ENCODE data around the gene TRAF7.

The TRAF7 gene

GRCh38 chr16:2205104-2205966, 49.8 kb downstream of the TRAF7 start, which contains the start of gene MLST8:
Gene MLST8 (plus strand): TSS chr16:2205454. CDS start chr16:2206086, 632 bp downstream.
- TF ChIP-seq, protein P1, sequence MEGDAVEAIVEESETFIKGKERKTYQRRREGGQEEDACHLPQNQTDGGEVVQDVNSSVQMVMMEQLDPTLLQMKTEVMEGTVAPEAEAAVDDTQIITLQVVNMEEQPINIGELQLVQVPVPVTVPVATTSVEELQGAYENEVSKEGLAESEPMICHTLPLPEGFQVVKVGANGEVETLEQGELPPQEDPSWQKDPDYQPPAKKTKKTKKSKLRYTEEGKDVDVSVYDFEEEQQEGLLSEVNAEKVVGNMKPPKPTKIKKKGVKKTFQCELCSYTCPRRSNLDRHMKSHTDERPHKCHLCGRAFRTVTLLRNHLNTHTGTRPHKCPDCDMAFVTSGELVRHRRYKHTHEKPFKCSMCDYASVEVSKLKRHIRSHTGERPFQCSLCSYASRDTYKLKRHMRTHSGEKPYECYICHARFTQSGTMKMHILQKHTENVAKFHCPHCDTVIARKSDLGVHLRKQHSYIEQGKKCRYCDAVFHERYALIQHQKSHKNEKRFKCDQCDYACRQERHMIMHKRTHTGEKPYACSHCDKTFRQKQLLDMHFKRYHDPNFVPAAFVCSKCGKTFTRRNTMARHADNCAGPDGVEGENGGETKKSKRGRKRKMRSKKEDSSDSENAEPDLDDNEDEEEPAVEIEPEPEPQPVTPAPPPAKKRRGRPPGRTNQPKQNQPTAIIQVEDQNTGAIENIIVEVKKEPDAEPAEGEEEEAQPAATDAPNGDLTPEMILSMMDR (IDR thresholded peaks at IDR 0.05; ENCODE audit: insufficient read depth, low read length, poor library complexity, severe bottlenecking), result peak; percentile 13

DNA sequence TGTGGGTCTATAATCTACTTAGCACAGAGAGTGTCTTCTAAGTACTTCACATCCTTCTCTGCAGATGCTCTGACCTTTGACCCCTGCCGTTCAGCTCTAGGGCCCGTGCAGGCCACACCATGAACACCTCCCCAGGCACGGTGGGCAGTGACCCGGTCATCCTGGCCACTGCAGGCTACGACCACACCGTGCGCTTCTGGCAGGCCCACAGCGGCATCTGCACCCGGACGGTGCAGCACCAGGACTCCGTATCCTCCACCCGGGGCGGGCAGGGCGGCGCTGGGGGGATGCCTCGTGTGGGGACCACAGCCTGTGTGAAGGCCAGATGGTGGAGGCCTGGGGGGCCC, 50.4 kb downstream of the TRAF7 start:
- Histone ChIP-seq H3K36me3 (ENCODE audit: control insufficient read depth, insufficient read depth, low read length) (peaks cover 16% of the 10 kb centered on the region), H3K4me3 (replicated peaks; ENCODE audit: low read depth, low read length) (peak overlapping the region; percentile 88), H3K27me3 (replicated peaks; ENCODE audit: control insufficient read depth, insufficient read depth, low read length) (no peaks in the 10 kb centered on the region)
- TF ChIP-seq, protein P1 (IDR thresholded peaks at IDR 0.05; ENCODE audit: insufficient read depth, low read length, poor library complexity, severe bottlenecking), result no peak
- DNase-seq (ENCODE audit: extremely low read depth, insufficient read length), result no peak

More at GRCh38 chr16:2205104-2205966, 49.8 kb downstream of the TRAF7 start, which contains the start of gene MLST8:
- Histone ChIP-seq H3K4me3 (replicated peaks; ENCODE audit: low read depth, low read length) (peak within 1 kb of the TSS; percentile 88), H3K27me3 (replicated peaks; ENCODE audit: control insufficient read depth, insufficient read depth, low read length) (no peaks in the 10 kb centered on the region), H3K36me3 (ENCODE audit: control insufficient read depth, insufficient read depth, low read length) (peaks cover 16% of the 10 kb centered on the region)
- peak; percentile 94 for DNase-seq (ENCODE audit: extremely low read depth, insufficient read length)

- DNase-seq (ENCODE audit: extremely low read depth, insufficient read length), result no peak
Measured at GRCh38 chr16:2206420-2206779, 50.8 kb downstream of the TRAF7 start.

GRCh38 chr16:2206780-2207433, 51.3 kb downstream of the TRAF7 start:
- no peak for DNase-seq (ENCODE audit: extremely low read depth, insufficient read length)
- TF ChIP-seq, protein P1 (IDR thresholded peaks at IDR 0.05; ENCODE audit: insufficient read depth, low read length, poor library complexity, severe bottlenecking), result no peak
- no peaks in the 10 kb centered on the region for H3K27me3 ChIP-seq (replicated peaks; ENCODE audit: control insufficient read depth, insufficient read depth, low read length)
- peak overlapping the region; percentile 88 for H3K4me3 ChIP-seq (replicated peaks; ENCODE audit: low read depth, low read length)
- H3K36me3 ChIP-seq (ENCODE audit: control insufficient read depth, insufficient read depth, low read length), result peaks cover 16% of the 10 kb centered on the region

More at GRCh38 chr16:2206420-2206779, 50.8 kb downstream of the TRAF7 start:
- peaks cover 16% of the 10 kb centered on the region for H3K36me3 ChIP-seq (ENCODE audit: control insufficient read depth, insufficient read depth, low read length)
- no peaks in the 10 kb centered on the region for H3K27me3 ChIP-seq (replicated peaks; ENCODE audit: control insufficient read depth, insufficient read depth, low read length)
- peak overlapping the region; percentile 88 for H3K4me3 ChIP-seq (replicated peaks; ENCODE audit: low read depth, low read length)
- TF ChIP-seq, protein P1 (IDR thresholded peaks at IDR 0.05; ENCODE audit: insufficient read depth, low read length, poor library complexity, severe bottlenecking), result no peak

DNA sequence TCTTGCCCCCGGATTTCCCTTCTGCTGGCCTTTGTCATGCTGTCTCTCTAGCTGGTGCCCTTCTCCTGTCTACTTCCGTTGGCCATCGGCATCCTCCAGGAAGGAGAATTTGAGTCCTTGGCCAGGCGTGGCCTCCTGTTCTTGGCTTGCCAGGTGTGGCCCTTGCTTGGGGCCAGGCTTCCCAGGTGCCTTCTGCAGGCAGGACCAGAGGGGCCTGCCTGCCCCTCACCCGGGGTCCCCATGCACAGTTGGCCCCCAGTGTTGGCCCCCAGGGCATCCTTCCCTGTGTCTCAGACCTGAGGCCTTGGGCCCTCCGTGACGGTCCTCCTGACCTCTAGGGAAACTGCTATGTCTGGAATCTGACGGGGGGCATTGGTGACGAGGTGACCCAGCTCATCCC, 52.3 kb downstream of the TRAF7 start:
- TF ChIP-seq, protein P1 (IDR thresholded peaks at IDR 0.05; ENCODE audit: insufficient read depth, low read length, poor library complexity, severe bottlenecking), result no peak
- H3K36me3 ChIP-seq (ENCODE audit: control insufficient read depth, insufficient read depth, low read length), result peaks cover 16% of the 10 kb centered on the region
- no peak overlapping the region for H3K4me3 ChIP-seq (replicated peaks; ENCODE audit: low read depth, low read length)
- no peak for DNase-seq (ENCODE audit: extremely low read depth, insufficient read length)
- no peaks in the 10 kb centered on the region for H3K27me3 ChIP-seq (replicated peaks; ENCODE audit: control insufficient read depth, insufficient read depth, low read length)
